ENCODE measurements around the gene TCF7L1.

DNA sequence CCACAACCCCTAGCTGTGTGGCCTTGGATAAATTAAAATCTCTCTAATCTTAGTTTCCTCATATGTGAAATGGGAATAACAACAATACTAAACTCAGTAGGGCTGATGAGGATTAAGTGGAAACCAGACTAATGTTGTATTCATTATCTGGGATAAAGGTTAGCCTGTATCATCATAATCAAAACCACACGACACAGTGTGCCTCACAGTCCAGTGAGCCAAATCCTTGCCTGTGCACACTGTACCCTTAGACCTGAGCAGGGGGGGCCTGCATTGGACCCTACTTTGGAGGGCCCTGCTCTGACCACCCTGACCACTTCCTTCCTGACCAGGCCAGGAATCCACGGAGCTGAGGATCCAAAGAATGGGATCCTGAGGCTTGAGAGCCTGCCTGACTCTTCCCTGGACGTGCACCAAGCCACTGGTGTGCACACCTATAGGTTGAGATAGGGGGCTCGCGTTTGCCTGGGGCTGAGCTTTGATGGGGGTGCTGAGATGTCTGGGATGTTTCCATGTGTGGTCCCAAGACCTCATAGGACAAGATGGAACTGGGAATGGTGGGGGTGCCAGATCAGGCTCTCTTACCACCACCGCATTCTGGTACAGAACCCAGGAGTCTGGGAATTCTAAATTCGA, 124.9 kb downstream of the TCF7L1 start:
- TF ChIP-seq, protein P1, sequence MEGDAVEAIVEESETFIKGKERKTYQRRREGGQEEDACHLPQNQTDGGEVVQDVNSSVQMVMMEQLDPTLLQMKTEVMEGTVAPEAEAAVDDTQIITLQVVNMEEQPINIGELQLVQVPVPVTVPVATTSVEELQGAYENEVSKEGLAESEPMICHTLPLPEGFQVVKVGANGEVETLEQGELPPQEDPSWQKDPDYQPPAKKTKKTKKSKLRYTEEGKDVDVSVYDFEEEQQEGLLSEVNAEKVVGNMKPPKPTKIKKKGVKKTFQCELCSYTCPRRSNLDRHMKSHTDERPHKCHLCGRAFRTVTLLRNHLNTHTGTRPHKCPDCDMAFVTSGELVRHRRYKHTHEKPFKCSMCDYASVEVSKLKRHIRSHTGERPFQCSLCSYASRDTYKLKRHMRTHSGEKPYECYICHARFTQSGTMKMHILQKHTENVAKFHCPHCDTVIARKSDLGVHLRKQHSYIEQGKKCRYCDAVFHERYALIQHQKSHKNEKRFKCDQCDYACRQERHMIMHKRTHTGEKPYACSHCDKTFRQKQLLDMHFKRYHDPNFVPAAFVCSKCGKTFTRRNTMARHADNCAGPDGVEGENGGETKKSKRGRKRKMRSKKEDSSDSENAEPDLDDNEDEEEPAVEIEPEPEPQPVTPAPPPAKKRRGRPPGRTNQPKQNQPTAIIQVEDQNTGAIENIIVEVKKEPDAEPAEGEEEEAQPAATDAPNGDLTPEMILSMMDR (IDR thresholded peaks at IDR 0.05; ENCODE audit: low read depth, low read length): no peak
- TF ChIP-seq EZH2phosphoT487 (IDR thresholded peaks at IDR 0.05; ENCODE audit: low read depth): no peak
